Measurements from ENCODE around the gene MATN3. TPM values are rescaled to one million over a fixed set of nuclear protein-coding genes. Genes with fewer than 3 reads are reported as not detected.

The MATN3 gene
- total and polyA plus RNA-seq, 2 of the 13 experiments (the other 11 are each of a cell fraction or from before 2014, with no cell fraction given): 36.1 to 208 TPM

GRCh38 chr2:19973466-19973865, 39.0 kb downstream of the MATN3 start (continued):
- TF ChIP-seq PBX2 (CRISPR knock-in tag; IDR thresholded peaks at IDR 0.05) (no peak), MZF1 (CRISPR knock-in tag; IDR thresholded peaks at IDR 0.05; ENCODE audit: borderline replicate concordance) (no peak), ZSCAN9 (CRISPR knock-in tag; IDR thresholded peaks at IDR 0.05; ENCODE audit: borderline replicate concordance) (no peak), ZNF839 (CRISPR knock-in tag; IDR thresholded peaks at IDR 0.05; ENCODE audit: borderline replicate concordance) (no peak)

GRCh38 chr2:19971691-19972090, 40.8 kb downstream of the MATN3 start:
- in situ Hi-C loops (cut with HindIII; ENCODE audit: extremely low pct_ligation_motif_present, low pct_unique_long_range_greater_than_20kb): no loop called here
- no peak overlapping the region for H3K4me2 ChIP-seq (ENCODE audit: low read depth, low read length)
- POLR2A ChIA-PET: no interaction called here
- no peak for DNase-seq (ENCODE audit: low spot score)
- no peaks in the 10 kb centered on the region for H3K9me3 ChIP-seq (ENCODE audit: low read length)
- TF ChIP-seq ZNF234 (CRISPR knock-in tag; conservative IDR thresholded peaks at IDR 0.05): no peak
- H3K36me3 ChIP-seq (replicated peaks in 1 of 2; ENCODE audit: control insufficient read depth in 1 of 2, insufficient read depth in 2 of 2, low read length in 2 of 2): peaks cover 6 to 24% of the 10 kb centered on the region in 2 experiments; a peak in 4 of 5 replicates
- intact Hi-C loops (cut with micrococcal nuclease; ENCODE audit: unreplicated experiment): no loop called here
- BruUV-seq (replicated peaks): no TSS peak
- H3K4me1 ChIP-seq (ENCODE audit: insufficient read depth, low read length): no peaks in the 10 kb centered on the region
- no peak overlapping the region for H3K27ac ChIP-seq (ENCODE audit: extremely low read length, insufficient read depth, low read length)
- no peak for ATAC-seq
- CTCF ChIA-PET (ENCODE audit: low intra/inter-chr PET ratio, low total read pairs): no interaction called here
- no peaks in the 10 kb centered on the region for H3K27me3 ChIP-seq (ENCODE audit: control insufficient read depth in 1 of 2, insufficient read depth in 2 of 2, low read length in 2 of 2)
- 98% methylated on average over 3 of the region's 3 CpGs for WGBS (ENCODE audit: low lambda C conversion rate)
- H2AFZ ChIP-seq (ENCODE audit: low read length): no peak overlapping the region
- H3K79me2 ChIP-seq (ENCODE audit: insufficient read depth, low read length): no peaks in the 10 kb centered on the region
- FAIRE-seq: no peak
- no peak overlapping the region for H3K4me3 ChIP-seq (replicated peaks in 1 of 3; ENCODE audit: insufficient read depth in 1 of 3, low read depth in 2 of 3, low read length in 3 of 3)
- H3K9ac ChIP-seq (ENCODE audit: insufficient read depth, low read depth, low read length): no peak overlapping the region
- no peaks in the 10 kb centered on the region for H4K20me1 ChIP-seq (ENCODE audit: insufficient read depth, low read length)

GRCh38 chr2:19963386-19963785, 49.1 kb downstream of the MATN3 start:
- Histone ChIP-seq H2AFZ (ENCODE audit: low read length) (no peak overlapping the region), H3K9ac (ENCODE audit: insufficient read depth, low read depth, low read length) (no peak overlapping the region), H3K4me2 (ENCODE audit: low read depth, low read length) (no peak overlapping the region), H3K27ac (ENCODE audit: extremely low read length, insufficient read depth, low read length) (no peak overlapping the region), H3K4me1 (ENCODE audit: insufficient read depth, low read length) (no peaks in the 10 kb centered on the region), H3K36me3 (replicated peaks in 1 of 2; ENCODE audit: control insufficient read depth in 1 of 2, insufficient read depth in 2 of 2, low read length in 2 of 2) (peaks cover 8 to 15% of the 10 kb centered on the region in 2 experiments; a peak in 4 of 5 replicates), H4K20me1 (ENCODE audit: insufficient read depth, low read length) (no peaks in the 10 kb centered on the region), H3K4me3 (replicated peaks in 1 of 3; ENCODE audit: insufficient read depth in 1 of 3, low read depth in 2 of 3, low read length in 3 of 3) (no peak overlapping the region), H3K27me3 (ENCODE audit: control insufficient read depth in 1 of 2, insufficient read depth in 2 of 2, low read length in 2 of 2) (no peaks in the 10 kb centered on the region), H3K79me2 (ENCODE audit: insufficient read depth, low read length) (no peaks in the 10 kb centered on the region), H3K9me3 (ENCODE audit: low read length) (no peaks in the 10 kb centered on the region)
- intact Hi-C loops (cut with micrococcal nuclease; ENCODE audit: unreplicated experiment) (no loop called here), in situ Hi-C loops (cut with HindIII; ENCODE audit: extremely low pct_ligation_motif_present, low pct_unique_long_range_greater_than_20kb) (loop anchor here (5.0 kb wide), 1 partner anchor 129 kb away; no protein-coding TSS in a partner anchor)
- ChIA-PET CTCF (ENCODE audit: low intra/inter-chr PET ratio, low total read pairs) (no interaction called here), POLR2A (no interaction called here)
- ATAC-seq (no peak), DNase-seq (ENCODE audit: low spot score) (no peak), FAIRE-seq (no peak)
- no TSS peak for BruUV-seq (replicated peaks)
- 100% methylated on average over 1 of the region's 1 CpG for WGBS (ENCODE audit: low lambda C conversion rate)
- no peak for TF ChIP-seq ZNF484 (CRISPR knock-in tag; IDR thresholded peaks at IDR 0.05; ENCODE audit: borderline replicate concordance, low read depth)
- TF ChIP-seq ZNF597 (CRISPR knock-in tag; IDR thresholded peaks at IDR 0.05): no peak
- TF ChIP-seq E2F5 (CRISPR knock-in tag; conservative IDR thresholded peaks at IDR 0.05): no peak
- TF ChIP-seq PHF21A (CRISPR knock-in tag; IDR thresholded peaks at IDR 0.05): no peak
- TF ChIP-seq DNMT3B (CRISPR knock-in tag; conservative IDR thresholded peaks at IDR 0.05): no peak
- TF ChIP-seq ZNF20 (CRISPR knock-in tag; IDR thresholded peaks at IDR 0.05): no peak
- no peak for TF ChIP-seq NFIC (IDR thresholded peaks at IDR 0.05; ENCODE audit: low read length)
- TF ChIP-seq IRX3 (CRISPR knock-in tag; IDR thresholded peaks at IDR 0.05; ENCODE audit: borderline replicate concordance, low read depth): no peak
- no peak for TF ChIP-seq THAP7 (CRISPR knock-in tag; IDR thresholded peaks at IDR 0.05)

Measured in HepG2 (cell line).